GM18502 (cell line): ENCODE data around the gene CDH15.

Experiments used
- ATAC-seq: cut with Tn5 transposase; IDR thresholded peaks from one replicate; pipeline ENCODE4 v1.9.1; 2021; ENCODE audit warnings: mild to moderate bottlenecking; ENCODE audit not compliant: unreplicated experiment, poor library complexity

CDH15 gene

GRCh38 chr16:89139907-89140361 is 31.6 kb upstream of the CDH15 start:
- no peak for ATAC-seq

GRCh38 chr16:89140401-89140800 is 31.1 kb upstream of the CDH15 start:
- ATAC-seq, result no peak

- no peak for ATAC-seq
Measured at GRCh38 chr16:89140981-89141883, 30.3 kb upstream of the CDH15 start.

- ATAC-seq, result no peak
Measured at GRCh38 chr16:89141884-89142267, 29.7 kb upstream of the CDH15 start.

GRCh38 chr16:89142474-89143195 is 28.9 kb upstream of the CDH15 start:
- ATAC-seq, result no peak

- ATAC-seq, result no peak
Measured at GRCh38 chr16:89143201-89143741, 28.3 kb upstream of the CDH15 start.

GRCh38 chr16:89143911-89144675 is 27.5 kb upstream of the CDH15 start:
- no peak for ATAC-seq

GRCh38 chr16:89144681-89145080 is 26.9 kb upstream of the CDH15 start:
- ATAC-seq, result no peak

- no peak for ATAC-seq
Measured at GRCh38 chr16:89145406-89146161, 26.0 kb upstream of the CDH15 start.

GRCh38 chr16:89146211-89147005 is 25.1 kb upstream of the CDH15 start:
- ATAC-seq, result no peak

GRCh38 chr16:89147085-89147817 is 24.3 kb upstream of the CDH15 start:
- no peak for ATAC-seq

- ATAC-seq, result no peak
Measured at GRCh38 chr16:89149386-89149785, 22.2 kb upstream of the CDH15 start.

- no peak for ATAC-seq
Measured at GRCh38 chr16:89150090-89150835, 21.3 kb upstream of the CDH15 start.

GRCh38 chr16:89150981-89151380 is 20.6 kb upstream of the CDH15 start:
- no peak for ATAC-seq

GRCh38 chr16:89152831-89153700 is 18.5 kb upstream of the CDH15 start:
- no peak for ATAC-seq

- no peak for ATAC-seq
Measured at GRCh38 chr16:89153848-89154271, 17.7 kb upstream of the CDH15 start.
